GM12874 (cell line): ENCODE measurements around the gene KRT83.

ENCODE experiments used
- CTCF ChIP-seq: IDR thresholded peaks from 2 replicates; pipeline ENCODE4 v1.5.1; 2011; ENCODE audit warnings: low read depth, mild to moderate bottlenecking, control low read depth, low read length, moderate library complexity; ENCODE audit not compliant: insufficient read depth

KRT83 gene

GRCh38 chr12:52351196-52352059 lies 30.2 kb upstream of the KRT83 start:
- no peak for TF ChIP-seq CTCF

GRCh38 chr12:52350786-52351185 lies 29.6 kb upstream of the KRT83 start:
- TF ChIP-seq CTCF = no peak

- TF ChIP-seq CTCF = no peak
These were observed 28.9 kb upstream of the KRT83 start for GRCh38 chr12:52350021-52350620.

- no peak for TF ChIP-seq CTCF
These were observed 28.0 kb upstream of the KRT83 start for GRCh38 chr12:52349196-52349595.

- TF ChIP-seq CTCF = no peak
These were observed 26.6 kb upstream of the KRT83 start for GRCh38 chr12:52347551-52348510.

GRCh38 chr12:52347016-52347415 lies 25.8 kb upstream of the KRT83 start:
- TF ChIP-seq CTCF = no peak

GRCh38 chr12:52346593-52346992 lies 25.4 kb upstream of the KRT83 start:
- TF ChIP-seq CTCF = no peak
